NCI-H1436 treated with DMSO at 0.1 percent for 48 hours (cell line): ENCODE data around the gene CFDP1.

Experiments
- DNase-seq: peaks from one replicate; lab custom pipeline; 2025; lab: John Stamatoyannopoulos, UW

CFDP1 gene

DNA sequence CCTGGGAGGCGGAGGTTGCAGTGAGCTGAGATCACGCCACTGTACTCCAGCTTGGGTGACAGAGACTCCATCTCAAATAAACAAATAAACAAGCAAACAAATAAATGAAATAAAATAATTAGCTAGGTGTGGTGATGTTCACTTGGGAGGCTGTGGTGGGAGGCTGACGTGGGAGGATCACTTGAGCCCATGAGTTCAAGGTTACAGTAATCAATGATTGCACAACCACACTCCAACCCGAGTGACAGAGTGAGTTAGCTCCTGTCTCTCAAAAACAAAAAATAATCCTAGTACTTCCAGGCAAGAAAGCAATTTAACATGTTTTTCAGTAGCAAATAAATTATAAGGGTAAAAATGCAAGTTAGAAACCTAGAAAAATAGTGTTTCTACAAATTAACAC, 26.4 kb downstream of the CFDP1 start:
- no peak for DNase-seq

DNA sequence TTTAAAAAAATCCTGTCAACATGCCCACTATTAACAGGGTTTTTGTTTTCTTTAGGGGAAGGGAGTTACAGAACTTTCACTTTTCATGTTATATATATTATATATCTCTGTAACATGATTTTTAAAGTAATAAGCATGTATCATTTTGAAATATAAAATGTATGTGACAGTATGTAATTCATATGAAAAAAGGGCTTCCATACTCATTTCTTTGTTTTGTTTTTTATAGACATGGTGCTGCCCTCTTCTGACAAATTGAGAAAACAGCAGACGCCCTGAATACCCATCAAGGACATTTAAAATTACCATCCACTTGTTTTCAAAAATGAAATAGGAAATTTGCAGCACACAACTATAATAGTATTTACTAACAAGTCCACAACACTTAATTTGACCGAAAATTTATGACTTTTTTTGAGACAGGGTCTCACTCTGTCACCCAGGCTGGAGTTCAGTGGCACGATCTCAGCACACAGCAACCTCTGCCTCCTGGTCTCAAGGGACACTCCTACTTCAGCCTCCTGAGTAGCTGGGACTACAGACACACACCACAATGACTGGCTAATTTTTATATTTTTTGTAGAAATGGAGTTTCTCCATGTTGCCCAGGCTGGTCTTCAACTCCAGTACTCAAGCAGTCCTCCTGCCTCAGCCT, 30.4 kb downstream of the CFDP1 start:
- DNase-seq = no peak

DNA sequence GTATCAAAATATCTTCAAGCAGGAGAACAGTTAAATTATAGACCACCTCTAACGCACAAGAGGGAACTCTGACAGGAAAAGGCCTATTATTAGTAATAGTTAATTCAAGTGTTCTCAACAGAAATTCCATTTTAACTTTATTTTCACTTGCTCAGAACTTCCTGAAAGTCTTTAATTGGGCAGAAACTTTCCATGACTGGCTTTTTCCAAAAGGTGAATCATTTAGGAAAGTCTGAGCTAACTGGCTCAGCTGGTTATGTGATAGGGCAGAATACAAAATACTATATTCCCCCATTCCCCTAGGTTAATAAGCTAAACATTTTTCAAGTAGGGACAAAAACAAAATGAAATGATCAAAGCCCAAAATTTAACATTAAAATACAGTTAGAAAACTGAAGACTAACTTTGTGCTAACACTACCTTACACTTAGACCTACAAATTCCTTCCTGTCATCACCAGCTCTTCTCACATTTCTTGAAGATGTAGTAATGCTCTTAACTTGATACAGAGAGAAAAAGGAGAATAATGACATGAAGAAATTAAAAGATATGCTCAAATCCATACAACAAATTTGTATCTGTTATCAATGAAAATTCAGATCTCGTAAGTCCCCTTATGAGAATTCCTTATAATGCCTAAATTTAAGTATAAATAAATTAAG, 31.0 kb downstream of the CFDP1 start:
- DNase-seq = no peak

DNA sequence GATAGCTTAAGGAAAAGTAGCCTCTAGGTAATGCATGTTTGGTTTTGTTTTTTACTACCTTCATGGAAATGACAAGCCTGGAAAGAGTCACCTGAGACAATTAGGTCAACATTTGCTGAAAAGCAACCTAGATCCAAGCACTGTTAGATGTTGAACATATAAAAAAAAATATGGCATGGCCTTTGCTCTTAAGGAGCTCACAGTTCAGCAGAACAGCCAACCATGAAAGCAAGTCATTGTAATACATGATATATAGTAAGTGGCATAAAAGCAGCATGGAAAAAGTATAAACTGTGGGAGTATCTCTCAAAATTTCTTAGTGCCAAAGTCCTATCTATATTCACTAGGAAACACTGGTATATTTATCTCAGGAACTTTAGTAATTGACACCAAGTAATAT, 31.6 kb downstream of the CFDP1 start:
- DNase-seq = no peak

DNA sequence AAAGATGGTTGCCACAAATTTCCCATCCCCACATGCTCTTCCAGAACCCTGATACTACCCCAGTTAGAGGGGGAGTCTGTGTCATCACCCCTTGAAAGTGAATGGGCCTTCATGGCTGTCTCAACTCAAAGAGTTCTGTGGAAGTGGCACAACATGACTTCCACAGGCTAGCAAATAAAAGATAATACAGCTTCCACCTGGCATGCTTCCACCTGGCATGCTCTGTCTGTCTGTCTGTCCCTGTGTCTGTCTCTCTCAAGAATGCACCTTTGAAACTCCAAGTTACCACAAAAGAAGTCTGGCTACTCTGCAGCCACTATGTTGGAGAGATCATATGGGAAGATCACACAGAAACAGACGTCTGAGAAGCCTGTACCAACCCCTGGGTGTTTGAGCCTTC, 35.0 kb downstream of the CFDP1 start:
- DNase-seq = no peak

DNA sequence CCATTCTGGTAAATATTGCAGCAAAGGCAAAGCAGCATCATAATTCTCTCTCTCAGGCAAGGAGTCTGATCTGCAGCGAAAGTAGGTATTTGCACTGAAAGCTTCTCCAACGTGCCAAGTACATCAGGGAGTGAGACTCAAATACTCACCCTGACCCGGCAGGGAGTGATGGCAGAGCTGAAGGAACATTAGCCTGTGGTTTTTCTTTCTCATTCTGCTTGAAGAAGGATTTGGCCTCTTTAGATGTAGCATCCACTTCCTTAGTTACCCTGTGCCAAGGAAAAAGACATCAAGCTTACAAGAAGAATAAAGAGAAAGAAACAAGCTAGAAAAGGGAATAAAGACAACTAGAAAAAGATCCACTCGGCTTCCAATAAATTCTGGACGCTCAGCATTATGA, 38.4 kb downstream of the CFDP1 start:
- DNase-seq = no peak

DNA sequence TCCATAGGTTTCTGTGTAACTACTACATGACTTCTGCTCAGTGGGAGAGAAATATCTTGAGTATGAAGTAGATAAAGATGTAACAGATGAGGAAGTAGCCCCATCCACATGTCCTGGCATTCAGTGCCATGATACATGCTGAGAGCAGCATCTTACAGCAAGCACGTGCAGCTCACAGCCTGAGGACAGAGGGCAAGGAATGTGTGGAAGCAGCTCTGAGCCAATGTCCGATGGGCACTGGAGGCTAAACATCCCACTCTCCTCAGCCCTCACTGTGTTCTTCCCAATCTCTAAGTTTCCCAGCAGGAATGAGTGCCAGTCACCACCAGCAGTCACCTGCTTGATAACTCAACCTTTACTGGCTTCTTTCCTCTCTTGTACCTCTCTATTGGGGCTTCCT, 40.4 kb downstream of the CFDP1 start:
- no peak for DNase-seq

DNA sequence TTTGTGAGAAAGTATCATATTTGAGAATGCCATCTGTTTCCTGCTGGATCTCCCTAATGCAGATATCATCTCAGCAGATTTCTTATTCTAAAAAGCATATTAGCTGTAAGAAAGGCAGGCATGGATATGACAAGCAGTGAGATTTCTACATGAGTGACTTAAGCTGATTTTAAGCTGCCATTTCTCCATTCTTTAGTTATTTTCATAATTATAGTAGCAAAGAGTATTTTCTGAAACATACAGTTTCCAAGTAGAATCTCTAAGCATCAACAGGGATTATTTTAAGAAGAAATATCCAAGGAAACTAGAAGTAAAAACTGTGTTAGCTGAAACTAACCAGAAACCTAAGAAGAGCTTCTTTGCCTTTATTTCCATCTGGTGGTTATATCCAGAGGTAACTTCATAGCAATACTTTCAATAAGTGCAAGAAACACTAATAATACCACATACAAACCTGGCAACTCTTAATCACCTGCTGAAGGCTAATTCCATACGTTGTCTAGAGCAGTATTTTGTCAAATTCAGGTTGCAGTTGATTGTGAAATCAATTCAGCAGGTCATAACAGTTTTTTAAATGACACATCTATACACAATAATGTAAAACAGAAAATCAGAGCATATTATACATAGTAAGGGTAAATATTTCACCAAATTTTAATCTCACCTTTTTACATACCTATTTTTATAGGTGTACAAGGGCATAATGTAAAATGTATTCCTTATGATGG, 42.2 kb downstream of the CFDP1 start:
- DNase-seq = no peak

DNA sequence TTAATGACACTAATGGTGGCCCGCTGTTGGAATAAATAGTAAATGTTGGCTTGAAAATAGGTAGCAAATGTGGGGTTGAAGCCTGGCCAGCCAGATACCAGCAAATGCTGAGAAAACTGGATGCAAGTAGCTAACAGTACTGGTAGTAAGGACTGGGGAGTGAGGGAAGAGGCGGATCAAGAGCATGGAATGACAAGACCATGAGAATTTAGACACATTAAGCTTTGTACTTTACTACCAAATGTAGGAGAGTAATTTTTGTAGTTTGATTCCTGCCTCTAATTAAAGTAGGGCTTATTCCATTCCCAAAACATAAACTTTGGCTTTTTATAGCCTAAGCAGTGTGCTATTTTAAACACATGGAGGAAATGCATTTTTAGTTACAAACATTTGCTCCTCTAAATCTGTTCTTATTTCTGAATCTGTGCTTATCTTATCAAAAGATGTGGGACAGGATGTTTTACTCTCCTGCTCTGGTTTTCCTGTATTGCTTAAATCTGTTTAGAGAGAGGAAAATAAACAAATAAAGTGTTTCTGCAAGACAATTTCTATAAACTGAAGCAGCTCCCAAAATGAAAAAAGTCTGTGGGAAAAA, 44.1 kb downstream of the CFDP1 start:
- no peak for DNase-seq

DNA sequence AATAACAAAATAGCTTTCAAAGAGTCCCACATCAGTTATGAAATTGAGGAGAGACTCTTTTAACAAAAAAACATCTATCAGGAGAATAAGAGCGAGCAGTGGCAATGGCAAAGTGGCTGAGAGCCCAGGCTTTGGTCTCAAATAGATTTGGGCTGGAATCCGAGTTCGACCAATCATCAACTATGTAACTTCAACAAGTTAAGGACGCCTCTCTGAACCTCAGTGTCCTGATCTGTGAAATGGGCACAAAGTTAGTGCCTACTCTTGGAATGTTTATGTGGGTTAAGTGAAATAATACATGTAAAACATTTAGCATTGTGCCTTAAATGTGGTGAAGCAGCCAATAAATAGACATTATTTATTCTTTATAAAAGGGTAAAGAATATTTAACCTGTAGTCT, 45.4 kb downstream of the CFDP1 start:
- DNase-seq = no peak

DNA sequence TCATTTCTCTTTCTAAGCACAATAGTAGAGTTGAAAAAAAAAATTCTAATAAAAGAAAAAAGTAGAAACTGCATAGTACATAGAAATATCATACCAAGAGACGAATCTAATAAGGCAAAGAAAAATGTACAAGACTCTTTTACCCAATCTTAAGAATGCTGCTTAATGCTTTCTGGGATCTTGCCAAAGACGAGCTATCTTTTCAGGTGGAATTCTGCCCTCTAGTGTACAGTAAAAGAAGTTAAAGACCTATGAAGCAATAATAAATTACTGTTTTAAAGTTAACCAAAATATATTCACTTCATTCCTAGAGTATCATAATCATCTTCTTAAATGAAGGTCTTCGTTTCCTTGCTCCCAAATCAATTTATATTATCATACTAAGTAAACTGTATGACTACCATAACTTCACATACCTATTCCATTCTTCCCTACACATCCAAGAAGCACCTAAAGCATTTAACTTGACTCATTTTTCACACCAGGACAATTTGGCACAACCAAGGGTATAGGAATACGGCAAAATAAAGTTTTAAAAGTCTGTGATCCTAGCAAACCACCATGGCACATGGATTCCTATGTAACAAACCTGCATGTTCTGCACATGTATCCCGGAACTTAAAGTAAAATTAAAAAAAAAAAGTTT, 47.7 kb downstream of the CFDP1 start:
- DNase-seq = peak; percentile 32

DNA sequence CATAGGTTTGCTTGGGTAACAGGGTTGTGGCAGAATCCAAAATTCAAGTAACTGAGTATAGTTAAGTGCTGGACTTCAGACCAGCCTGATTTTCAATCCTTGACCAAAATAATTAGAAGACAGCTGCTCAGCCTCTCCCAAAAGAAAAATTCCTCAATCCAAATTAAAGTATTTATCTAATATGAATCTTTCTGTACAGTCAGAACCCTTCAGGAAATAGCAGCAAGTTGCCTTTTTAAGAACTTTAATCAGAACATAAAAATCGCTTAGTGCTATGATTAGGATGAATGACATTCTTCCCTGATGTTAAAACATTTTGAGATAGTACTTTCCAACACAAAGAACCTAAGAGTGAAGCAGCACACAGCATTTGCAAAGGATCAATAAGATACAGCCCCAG, 50.2 kb downstream of the CFDP1 start:
- no peak for DNase-seq

DNA sequence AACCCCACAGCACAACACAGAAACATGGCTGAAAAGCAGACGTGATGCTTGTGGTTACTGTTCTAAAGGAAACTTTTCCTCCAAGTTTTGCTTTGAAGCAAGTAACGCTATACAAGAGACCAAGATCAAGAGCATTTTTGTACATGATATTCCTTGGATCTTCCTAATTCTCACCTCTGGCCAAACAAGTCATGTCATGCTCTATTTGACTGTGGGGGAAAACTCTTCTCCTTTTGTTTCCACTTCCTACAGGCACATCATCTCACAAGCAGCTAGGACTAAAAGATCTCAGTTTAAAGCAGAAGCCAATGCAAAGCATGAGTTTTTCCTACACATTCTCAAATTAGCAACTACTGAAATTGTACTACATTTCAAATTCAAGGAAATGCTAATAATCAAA, 50.7 kb downstream of the CFDP1 start:
- no peak for DNase-seq

DNA sequence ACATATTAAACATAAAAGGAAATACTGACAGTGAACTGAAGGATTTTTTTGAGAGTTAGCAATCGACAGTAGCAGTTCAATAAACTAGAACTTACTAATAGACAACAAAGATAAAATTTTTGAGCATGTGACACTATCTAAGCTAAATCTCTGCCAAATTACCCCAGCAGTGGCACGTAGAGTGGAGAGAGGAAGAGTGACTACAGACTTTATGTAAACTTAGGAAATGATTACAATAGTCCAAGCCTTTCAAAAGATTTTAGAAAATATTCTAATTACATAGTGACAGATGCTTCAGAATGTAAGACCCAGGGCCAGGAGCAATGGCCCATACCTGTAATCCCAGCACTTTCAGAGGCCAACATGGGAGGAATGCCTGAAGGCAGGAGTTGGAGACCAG, 52.4 kb downstream of the CFDP1 start:
- DNase-seq = no peak

DNA sequence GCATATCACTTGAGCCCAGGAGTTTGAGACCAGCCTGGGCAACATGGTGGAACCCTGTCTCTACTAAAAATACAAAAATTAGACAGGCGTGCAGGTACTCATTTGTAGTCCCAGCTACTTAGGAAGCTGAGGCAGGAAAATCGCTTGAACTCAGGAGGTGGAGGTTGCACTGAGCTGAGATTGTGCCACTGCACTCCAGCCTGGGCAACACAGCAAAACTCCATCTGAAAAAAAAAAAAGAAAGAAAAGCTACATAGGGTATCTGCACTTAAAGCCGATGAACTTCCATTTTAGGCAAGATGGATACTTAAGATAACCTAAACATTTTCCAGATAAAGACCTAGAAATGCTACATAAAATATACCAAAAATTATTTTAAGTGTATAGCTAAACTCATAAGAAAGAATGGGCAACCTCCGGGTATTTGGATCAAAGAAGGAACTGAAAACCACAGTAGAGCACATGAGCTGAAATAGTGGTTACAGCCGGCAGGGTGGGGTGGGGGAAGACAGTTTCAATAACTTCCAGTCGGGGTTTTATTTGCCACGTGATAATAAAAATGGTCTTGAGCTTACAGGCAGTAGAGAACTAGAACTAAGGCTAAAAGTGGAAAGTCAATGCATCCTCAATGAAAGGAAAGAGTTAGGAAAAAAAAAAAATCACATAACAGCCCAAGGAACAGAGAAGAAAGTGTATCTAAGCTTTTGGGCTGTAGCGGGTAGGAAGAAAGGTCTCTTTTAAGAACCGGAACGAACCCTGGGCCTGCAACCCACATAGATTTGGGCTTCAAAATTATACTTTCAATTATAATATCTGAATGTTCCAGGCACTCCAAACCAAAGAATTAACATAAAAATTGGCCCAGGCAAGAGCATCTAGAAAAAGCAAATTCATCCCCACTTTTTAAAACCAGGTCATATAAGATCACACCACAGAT, 53.1 kb downstream of the CFDP1 start:
- no peak for DNase-seq

DNA sequence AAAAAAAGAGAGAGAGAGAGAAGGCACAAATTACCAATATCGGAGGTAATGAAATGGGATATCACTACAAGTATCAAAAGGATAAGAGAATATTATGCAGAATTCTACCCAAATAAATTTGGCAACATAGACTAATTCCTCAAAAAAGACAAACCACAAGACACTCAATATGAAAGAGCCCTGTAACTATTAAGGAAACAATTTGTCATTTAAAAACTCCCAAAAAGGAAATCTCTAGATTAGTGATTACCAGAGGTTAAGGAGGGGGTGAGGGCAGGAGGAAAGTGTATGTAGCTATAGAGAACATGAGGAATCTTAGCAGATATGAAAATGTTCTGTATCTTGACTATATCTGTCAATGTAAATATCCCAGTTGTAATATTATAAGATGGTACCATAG, 54.0 kb downstream of the CFDP1 start:
- no peak for DNase-seq

DNA sequence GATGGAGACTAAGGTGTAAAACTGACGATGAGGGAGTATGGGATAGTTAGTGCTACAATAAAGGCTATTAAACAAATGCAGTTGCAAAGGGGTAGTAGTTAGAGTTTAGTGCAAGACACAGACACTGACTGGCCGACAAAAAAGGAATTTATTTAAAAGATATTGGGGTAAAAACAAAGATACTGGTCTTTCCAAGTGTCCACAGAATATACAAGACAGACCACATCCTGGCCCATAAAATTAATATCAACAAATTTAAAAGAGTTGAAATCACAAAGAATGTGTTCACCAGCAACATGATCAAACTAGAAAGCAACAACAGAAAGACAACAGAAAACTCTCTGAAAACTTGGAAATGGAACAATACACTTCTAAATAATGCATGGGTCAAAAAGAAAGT, 54.7 kb downstream of the CFDP1 start:
- no peak for DNase-seq

DNA sequence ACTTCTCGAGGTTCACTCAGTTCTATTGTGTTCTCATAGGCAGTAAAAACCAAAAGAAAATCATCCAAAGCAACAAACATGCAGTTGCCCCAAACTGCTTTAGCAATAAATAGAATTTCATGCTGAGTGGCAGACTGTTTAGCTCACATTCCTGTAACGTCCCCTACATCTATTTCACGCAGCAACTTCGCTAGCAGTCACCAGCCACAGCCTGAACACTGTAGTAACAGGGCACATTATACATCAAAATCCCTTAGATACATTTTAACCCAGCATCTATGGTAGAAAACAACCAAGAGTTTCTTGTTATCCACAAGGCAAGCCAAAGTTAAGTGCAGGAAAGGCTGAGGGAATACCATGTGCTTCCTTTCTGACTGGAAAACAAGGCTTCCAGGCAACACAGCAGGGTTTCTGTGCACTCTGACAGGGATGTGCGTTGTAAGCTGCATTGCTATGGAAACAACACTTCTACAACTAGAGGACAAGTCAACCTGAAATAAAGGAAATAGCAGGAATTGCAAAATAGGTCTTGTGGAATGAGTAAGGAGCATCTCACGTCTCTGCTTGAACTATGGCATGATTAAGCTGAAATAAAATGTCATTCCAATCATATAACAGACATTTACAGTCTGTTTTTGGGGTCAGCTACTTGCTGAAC, 55.4 kb downstream of the CFDP1 start:
- DNase-seq = no peak

DNA sequence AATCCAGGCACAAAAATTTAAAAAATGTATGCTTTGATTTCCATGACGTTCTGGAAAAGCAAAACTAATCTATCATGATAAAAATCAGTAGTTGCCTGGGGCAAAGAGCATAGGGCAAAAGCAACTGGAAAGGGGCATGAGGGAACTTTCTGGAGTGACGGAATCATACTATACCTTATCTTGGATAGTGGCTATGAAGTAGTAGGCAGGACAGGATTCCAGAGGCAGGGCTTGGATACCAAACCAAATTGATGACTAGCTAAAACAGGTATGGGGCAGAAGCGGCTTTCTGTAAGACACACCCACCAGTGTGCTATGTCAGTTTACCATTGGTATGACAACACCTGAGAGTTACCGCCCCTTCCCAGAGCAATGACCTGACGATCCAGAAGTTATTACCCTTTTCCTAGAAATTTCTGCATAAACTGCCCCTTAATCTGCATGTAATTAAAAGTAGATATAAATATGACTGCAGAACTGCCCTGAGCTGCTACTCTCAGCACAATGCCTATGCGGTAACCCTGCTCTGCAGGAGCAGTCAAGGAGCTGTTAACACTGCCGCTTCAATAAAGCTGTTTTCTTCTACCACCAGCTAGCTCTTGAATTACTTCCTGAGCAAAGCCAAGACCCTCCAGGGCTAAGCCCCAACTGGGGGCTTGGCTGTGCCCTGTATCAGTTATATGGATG, 56.7 kb downstream of the CFDP1 start:
- no peak for DNase-seq

DNA sequence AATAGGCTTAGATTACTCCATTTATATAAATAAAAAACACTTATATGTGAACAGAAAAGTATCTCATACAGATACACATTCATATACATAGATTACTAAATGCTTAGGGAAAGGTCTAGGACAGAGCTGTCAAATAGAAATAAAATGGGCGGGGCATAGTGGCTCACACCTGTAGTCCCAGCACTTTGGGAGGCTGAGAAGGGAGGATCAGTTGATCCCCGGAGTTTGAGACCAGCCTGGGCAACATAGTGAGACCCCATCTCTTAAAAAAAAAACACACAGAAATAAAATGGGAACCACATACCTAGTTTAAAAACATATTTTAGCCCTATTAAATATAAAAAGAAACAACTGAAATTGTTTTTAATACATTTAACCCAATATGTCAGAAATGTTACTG, 58.9 kb downstream of the CFDP1 start:
- DNase-seq = no peak
